Activated naive CD8-positive, alpha-beta T cell treated with anti-CD3 and anti-CD28 coated beads for 36 hours (primary cell): ENCODE results near the gene KBTBD4. TPM values are rescaled to one million over a fixed set of nuclear protein-coding genes. Genes with fewer than 3 reads are reported as not detected.
"Not testable (repeated sequence)": the region's sequence is repeated elsewhere in the genome, so short reads cannot be mapped to it uniquely, and the experiment has no call there.

ENCODE experiments used
- DNase-seq: peaks from one replicate; pipeline ENCODE4 v3.0.0; 2021
- H3K27ac Mint-ChIP-seq: one replicate; pipeline ENCODE4 v1.8.0; 2022; ENCODE audit warnings: mild to moderate bottlenecking, moderate library complexity, mixed read lengths
- H3K27me3 Mint-ChIP-seq: one replicate; pipeline ENCODE4 v1.8.0; 2022; ENCODE audit warnings: mild to moderate bottlenecking, mixed read lengths
- H3K36me3 Mint-ChIP-seq: one replicate; pipeline ENCODE4 v1.8.0; 2021; ENCODE audit warnings: mild to moderate bottlenecking, mixed read lengths
- H3K4me1 Mint-ChIP-seq: one replicate; pipeline ENCODE4 v1.8.0; 2021; ENCODE audit warnings: mixed read lengths
- H3K4me3 Mint-ChIP-seq: one replicate; pipeline ENCODE4 v1.8.0; 2022; ENCODE audit warnings: mild to moderate bottlenecking, moderate library complexity, mixed read lengths
- H3K9me3 Mint-ChIP-seq: one replicate; pipeline ENCODE4 v1.8.0; 2022; ENCODE audit warnings: mixed read lengths
- total RNA-seq, 2 experiments: library from RNA; stranded (reverse); gene quantifications; one replicate each; pipeline ENCODE4 v1.2.3, GENCODE V29; 2021

Gene KBTBD4
- total RNA-seq, 2 experiments from 2014 or later: 19.5 to 20.0 TPM

GRCh38 chr11:47553406-47553743 is 25.4 kb downstream of the KBTBD4 start:
- no peaks in the 10 kb centered on the region for H3K27me3 Mint-ChIP-seq
- peak overlapping the region; percentile 61 for H3K27ac Mint-ChIP-seq
- H3K36me3 Mint-ChIP-seq: peaks cover 27% of the 10 kb centered on the region
- H3K4me1 Mint-ChIP-seq: peaks cover 28% of the 10 kb centered on the region
- H3K4me3 Mint-ChIP-seq: peak overlapping the region; percentile 86
- DNase-seq: no peak
- H3K9me3 Mint-ChIP-seq: no peaks in the 10 kb centered on the region

DNA sequence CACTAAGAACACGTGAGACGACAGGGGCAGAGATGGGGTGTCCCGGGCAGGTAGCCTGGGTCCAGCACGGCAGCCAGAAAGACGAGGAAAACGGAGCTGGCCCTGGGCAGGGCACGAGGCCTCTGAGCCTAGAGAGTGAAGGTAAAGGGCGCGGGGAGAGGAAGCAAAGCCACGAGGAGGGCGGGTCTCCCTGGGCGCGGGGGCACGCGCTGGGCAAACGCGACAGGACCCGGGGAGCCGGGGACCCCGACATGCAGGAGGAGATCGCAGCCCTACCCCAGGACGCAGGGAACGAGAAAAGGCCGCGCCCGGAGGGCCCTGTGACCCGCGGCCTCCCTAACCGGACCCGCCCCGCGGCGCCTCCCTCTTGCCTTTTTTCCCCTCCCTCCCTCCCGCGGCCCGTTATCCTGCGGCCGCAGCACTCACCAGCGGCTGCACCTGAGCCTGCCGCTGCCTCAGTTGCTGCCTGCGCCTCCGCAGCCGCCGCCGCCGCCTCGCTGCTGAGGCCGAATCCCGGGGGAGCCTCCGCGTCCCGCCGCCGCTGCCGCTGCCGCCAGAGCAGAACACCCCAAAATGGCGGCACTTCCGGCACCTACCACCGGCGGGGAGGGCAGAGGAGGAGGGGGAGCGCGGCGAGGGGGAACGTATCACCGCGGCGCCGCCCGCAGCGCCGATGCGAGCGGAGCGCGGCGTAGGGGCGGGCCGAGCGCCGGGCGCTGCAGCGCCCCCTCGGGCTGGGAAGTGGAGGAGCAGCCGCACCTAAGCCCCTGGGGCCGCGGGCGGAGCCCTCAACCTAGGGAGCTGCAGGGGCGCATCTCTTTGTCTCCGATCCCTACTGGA is 26.0 kb downstream of the KBTBD4 start, which contains the start of gene CELF1:
CELF1 (minus strand) TSS at position 567 of the 840 bp plus-strand sequence. CDS start 53,609 bp downstream, outside the sequence.
- Mint-ChIP-seq H3K9me3 (no peaks in the 10 kb centered on the region), H3K36me3 (peaks cover 30% of the 10 kb centered on the region), H3K27me3 (no peaks in the 10 kb centered on the region), H3K4me3 (peak within 1 kb of the TSS; percentile 98), H3K27ac (peak within 1 kb of the TSS; percentile 99), H3K4me1 (peaks cover 34% of the 10 kb centered on the region)
- DNase-seq: peak; percentile 95

- H3K27me3 Mint-ChIP-seq: no peaks in the 10 kb centered on the region
- H3K36me3 Mint-ChIP-seq: peaks cover 30% of the 10 kb centered on the region
- H3K4me3 Mint-ChIP-seq: peak overlapping the region; percentile 98
- peaks cover 37% of the 10 kb centered on the region for H3K4me1 Mint-ChIP-seq
- no peaks in the 10 kb centered on the region for H3K9me3 Mint-ChIP-seq
- DNase-seq: peak; percentile 33
- peak overlapping the region; percentile 99 for H3K27ac Mint-ChIP-seq
Observed at GRCh38 chr11:47552056-47552565, 26.7 kb downstream of the KBTBD4 start.

- Mint-ChIP-seq H3K9me3 (no peaks in the 10 kb centered on the region), H3K4me3 (peak overlapping the region; percentile 98), H3K4me1 (peaks cover 43% of the 10 kb centered on the region), H3K36me3 (peaks cover 34% of the 10 kb centered on the region), H3K27ac (peak overlapping the region; percentile 99), H3K27me3 (no peaks in the 10 kb centered on the region)
- no peak for DNase-seq
Observed at GRCh38 chr11:47551086-47551485, 27.7 kb downstream of the KBTBD4 start.

GRCh38 chr11:47550288-47551047 is 28.3 kb downstream of the KBTBD4 start:
- H3K27ac Mint-ChIP-seq: peak overlapping the region; percentile 82
- no peaks in the 10 kb centered on the region for H3K27me3 Mint-ChIP-seq
- H3K9me3 Mint-ChIP-seq: no peaks in the 10 kb centered on the region
- peaks cover 34% of the 10 kb centered on the region for H3K36me3 Mint-ChIP-seq
- H3K4me1 Mint-ChIP-seq: peaks cover 43% of the 10 kb centered on the region
- peak overlapping the region; percentile 98 for H3K4me3 Mint-ChIP-seq
- no peak for DNase-seq

DNA sequence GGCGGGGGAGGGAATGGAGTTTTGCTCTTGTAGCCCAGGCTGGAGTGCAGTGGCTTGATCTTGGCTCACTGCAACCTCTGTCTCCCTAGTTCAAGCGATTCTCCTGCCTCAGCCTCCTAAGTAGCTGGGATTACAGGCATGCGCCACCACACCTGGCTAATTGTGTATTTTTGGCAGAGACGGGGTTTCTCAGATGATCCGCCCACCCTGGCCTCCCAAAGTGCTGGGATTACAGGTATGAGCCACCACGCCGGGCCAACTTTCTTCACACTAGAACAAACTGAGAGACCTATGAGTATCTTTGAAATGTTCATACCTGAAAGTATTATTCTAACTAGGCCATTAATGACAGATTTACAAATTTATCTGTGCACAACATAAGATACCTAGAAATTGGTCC is 32.5 kb downstream of the KBTBD4 start:
- not testable (repeated sequence) for H3K4me3 Mint-ChIP-seq, DNase-seq, H3K27ac Mint-ChIP-seq, H3K9me3 Mint-ChIP-seq, H3K27me3 Mint-ChIP-seq
- Mint-ChIP-seq H3K4me1 (peaks cover 61% of the 10 kb centered on the region), H3K36me3 (peaks cover 29% of the 10 kb centered on the region)

DNA sequence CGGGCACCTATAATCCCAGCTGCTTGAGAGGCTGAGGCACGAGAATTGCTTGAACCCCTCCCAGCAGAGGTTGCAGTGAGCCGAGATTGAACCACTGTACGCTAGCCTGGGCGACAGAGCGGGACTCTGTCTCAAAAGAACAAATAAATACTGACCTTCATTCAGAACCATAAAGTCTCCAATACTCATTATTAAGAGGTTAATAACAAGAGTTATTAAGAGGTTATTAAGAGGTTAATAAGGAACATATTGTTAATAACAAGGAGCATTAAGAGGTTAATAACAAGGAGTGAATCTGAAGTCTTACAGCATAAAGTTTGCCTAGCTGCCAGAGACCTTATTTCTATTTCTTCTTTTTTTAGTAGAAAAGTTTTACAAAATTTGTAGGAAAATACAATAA is 33.5 kb downstream of the KBTBD4 start:
- no peak for DNase-seq
- no peaks in the 10 kb centered on the region for H3K27me3 Mint-ChIP-seq
- H3K27ac Mint-ChIP-seq: no peak overlapping the region
- H3K9me3 Mint-ChIP-seq: no peaks in the 10 kb centered on the region
- peaks cover 61% of the 10 kb centered on the region for H3K4me1 Mint-ChIP-seq
- no peak overlapping the region for H3K4me3 Mint-ChIP-seq
- peaks cover 29% of the 10 kb centered on the region for H3K36me3 Mint-ChIP-seq

GRCh38 chr11:47541070-47541469 is 37.7 kb downstream of the KBTBD4 start:
- Mint-ChIP-seq H3K36me3 (peaks cover 27% of the 10 kb centered on the region), H3K27me3 (no peaks in the 10 kb centered on the region), H3K4me1 (peaks cover 59% of the 10 kb centered on the region), H3K4me3 (no peak overlapping the region), H3K27ac (peak overlapping the region; percentile 83), H3K9me3 (peaks cover 1% of the 10 kb centered on the region)
- DNase-seq: no peak

DNA sequence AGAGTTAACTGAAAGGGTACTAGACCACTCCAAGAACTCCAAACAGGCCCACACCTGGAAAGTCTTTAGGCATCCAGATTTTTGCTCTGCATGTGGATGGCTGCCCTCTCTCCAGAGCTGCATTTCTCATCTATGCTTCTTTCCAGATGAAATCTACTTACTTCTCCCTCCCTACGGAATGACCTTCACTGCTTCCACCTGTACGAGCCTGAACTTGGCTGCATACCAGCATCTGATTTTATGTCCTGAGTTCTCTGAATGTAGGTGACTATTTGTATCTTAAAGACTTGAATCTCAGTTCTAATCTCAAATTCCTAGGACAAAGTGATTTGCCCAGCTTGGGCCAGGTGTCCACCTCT is 39.1 kb downstream of the KBTBD4 start:
- no peaks in the 10 kb centered on the region for H3K27me3 Mint-ChIP-seq
- no peak for DNase-seq

GRCh38 chr11:47538741-47539565 is 39.8 kb downstream of the KBTBD4 start:
- Mint-ChIP-seq H3K4me1 (peaks cover 55% of the 10 kb centered on the region), H3K27ac (peak overlapping the region; percentile 34), H3K36me3 (peaks cover 28% of the 10 kb centered on the region), H3K4me3 (no peak overlapping the region), H3K9me3 (peaks cover 1% of the 10 kb centered on the region), H3K27me3 (no peaks in the 10 kb centered on the region)
- no peak for DNase-seq

More for the DNA sequence above, 39.1 kb downstream of the KBTBD4 start:
- Mint-ChIP-seq H3K4me3 (no peak overlapping the region), H3K9me3 (peaks cover 1% of the 10 kb centered on the region), H3K27ac (peak overlapping the region; percentile 34), H3K4me1 (peaks cover 62% of the 10 kb centered on the region), H3K36me3 (peaks cover 28% of the 10 kb centered on the region)

DNA sequence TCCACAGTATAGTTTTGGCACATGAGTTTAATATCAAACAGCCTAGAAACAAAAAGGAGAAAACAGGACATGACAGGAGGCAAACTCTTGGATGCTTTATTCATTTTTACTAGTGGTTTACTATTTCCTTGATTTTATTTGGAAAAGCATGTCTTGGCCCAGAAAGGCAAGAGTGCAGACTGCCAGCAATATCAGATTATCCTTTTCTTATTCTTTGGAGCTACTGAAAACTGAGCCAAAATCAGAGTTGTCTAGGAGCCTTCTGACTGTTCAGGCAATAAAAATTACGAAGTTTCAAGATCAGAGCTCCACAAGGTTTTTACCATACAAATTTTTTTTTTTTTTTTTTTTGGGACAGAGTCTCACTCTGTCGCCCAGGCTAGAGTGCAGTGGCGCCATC is 41.9 kb downstream of the KBTBD4 start:
- no peak overlapping the region for H3K27ac Mint-ChIP-seq
- DNase-seq: no peak
- peaks cover 50% of the 10 kb centered on the region for H3K4me1 Mint-ChIP-seq
- H3K4me3 Mint-ChIP-seq: no peak overlapping the region
- H3K36me3 Mint-ChIP-seq: peaks cover 25% of the 10 kb centered on the region
- no peaks in the 10 kb centered on the region for H3K27me3 Mint-ChIP-seq
- peaks cover 1% of the 10 kb centered on the region for H3K9me3 Mint-ChIP-seq

DNA sequence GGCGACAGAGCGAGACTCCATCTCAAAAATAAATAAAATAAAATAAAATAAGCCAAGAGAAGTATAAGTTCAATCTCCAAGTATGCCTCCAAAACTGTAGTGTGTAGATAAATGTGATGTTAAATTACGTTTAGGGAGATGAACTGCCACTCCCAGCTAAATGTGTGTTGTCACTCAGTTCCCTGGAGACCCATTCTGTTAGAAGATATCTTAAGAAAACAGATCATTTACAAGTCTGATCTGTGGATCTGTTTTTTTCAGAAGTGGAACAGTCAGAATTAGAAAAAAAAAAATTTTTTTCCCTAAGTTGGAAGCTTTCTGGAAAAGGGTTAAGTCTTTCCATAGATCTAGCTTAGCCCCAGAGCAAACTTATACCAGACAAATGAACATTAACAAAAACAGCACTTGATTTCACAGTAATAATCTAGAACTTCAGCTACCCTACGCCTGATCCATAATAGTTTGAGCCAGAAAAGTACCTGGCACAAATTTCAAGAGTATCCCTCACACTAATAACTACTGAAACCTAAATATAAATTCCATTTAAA is 44.0 kb downstream of the KBTBD4 start:
- H3K27ac Mint-ChIP-seq: no peak overlapping the region

DNA sequence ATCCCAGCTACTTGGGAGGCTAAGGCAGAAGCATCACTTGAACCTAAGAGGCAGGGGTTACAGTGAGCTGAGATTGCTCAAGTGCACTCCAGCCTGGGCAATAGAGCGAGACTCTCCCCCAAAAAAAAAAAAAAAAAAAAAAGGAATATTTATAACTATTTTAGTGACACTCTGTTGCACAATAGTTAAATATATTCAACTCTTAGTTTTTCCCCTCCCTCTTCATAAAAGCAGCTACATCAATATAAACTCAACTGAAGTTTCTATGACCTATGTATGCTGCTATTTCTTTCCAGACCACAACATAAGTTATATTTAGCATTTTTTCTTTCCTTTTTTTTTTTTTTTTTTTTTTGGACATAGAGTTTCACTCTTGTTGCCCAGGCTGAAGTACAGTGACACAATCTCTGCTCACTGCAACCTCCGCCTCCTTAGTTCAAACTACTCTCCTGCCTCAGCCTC is 45.0 kb downstream of the KBTBD4 start:
- H3K4me3 Mint-ChIP-seq: no peak overlapping the region
- no peaks in the 10 kb centered on the region for H3K27me3 Mint-ChIP-seq
- H3K4me1 Mint-ChIP-seq: peaks cover 36% of the 10 kb centered on the region
- no peak overlapping the region for H3K27ac Mint-ChIP-seq
- peaks cover 13% of the 10 kb centered on the region for H3K36me3 Mint-ChIP-seq
- no peak for DNase-seq
- H3K9me3 Mint-ChIP-seq: peaks cover under 1% of the 10 kb centered on the region

More for the DNA sequence above, 44.0 kb downstream of the KBTBD4 start:
- no peak for DNase-seq
- Mint-ChIP-seq H3K4me1 (peaks cover 44% of the 10 kb centered on the region), H3K4me3 (no peak overlapping the region), H3K27me3 (no peaks in the 10 kb centered on the region), H3K9me3 (peaks cover 1% of the 10 kb centered on the region), H3K36me3 (peaks cover 16% of the 10 kb centered on the region)

DNA sequence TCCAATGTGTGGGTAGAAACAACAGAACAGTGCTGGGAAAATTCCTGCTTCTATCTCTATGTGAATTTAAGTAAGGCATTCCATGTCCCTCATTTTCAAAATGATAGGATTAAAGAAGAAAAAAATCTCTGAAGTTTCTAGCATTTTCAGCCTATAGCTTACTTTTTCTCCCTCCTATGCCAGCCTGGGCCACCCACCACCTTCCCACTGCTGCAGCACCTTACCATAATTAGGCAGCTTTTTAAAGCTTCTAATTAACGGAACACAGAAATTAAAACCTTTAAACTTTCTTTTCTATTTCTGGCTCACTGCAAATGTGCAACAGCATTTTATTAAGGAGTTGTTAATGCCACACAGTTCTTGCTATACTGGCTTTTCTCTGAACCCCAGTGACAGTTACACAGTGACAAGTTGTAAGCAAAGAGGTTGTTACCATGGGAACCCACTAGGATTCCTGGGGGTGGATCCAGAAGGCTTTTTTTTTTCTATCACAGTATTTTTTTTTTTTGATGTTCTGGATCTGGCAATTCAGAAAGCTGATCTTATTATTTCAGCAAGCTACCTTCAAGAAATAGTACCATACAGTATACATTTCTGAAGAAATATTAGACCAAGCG is 46.1 kb downstream of the KBTBD4 start:
- Mint-ChIP-seq H3K27me3 (no peaks in the 10 kb centered on the region), H3K4me1 (peaks cover 35% of the 10 kb centered on the region), H3K27ac (peak overlapping the region; percentile 56), H3K9me3 (no peaks in the 10 kb centered on the region), H3K36me3 (peaks cover 8% of the 10 kb centered on the region), H3K4me3 (no peak overlapping the region)
- DNase-seq: no peak
